ENCODE results near the gene LEP.
A peak's percentile ranks its signal among the peaks of the same experiment; 100 is the strongest.

LEP gene

GRCh38 chr7:128244861-128245260 lies 3.8 kb downstream of the LEP start:
- DNase-seq (ENCODE audit: low read depth in 2 of 2): no peak

DNA sequence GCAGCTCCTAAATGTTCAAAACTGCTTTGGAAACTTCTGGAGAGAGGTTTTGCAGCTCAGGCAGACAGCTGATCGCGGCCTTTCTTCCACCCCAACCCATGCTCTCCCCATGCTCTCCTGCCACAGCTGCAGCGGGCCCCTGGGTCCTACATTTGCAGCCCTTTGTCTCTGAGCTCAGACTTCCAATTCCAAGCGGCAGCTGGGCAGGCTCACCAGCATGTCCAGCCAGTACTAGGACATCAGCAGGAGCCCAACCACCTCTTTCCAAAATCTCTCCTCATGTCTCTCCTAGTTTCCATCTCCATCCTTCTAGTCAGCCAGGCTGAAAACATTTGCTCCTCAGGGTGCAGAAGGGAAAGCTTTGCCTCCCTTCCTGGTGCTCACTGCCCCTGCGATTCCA lies 6.0 kb downstream of the LEP start:
- DNase-seq (ENCODE audit: low read depth in 2 of 2): no peak

- peak in 1 of 2 donors; percentile 5 for DNase-seq (ENCODE audit: low read depth in 2 of 2)
Measured at GRCh38 chr7:128247640-128248194, 6.6 kb downstream of the LEP start.

DNA sequence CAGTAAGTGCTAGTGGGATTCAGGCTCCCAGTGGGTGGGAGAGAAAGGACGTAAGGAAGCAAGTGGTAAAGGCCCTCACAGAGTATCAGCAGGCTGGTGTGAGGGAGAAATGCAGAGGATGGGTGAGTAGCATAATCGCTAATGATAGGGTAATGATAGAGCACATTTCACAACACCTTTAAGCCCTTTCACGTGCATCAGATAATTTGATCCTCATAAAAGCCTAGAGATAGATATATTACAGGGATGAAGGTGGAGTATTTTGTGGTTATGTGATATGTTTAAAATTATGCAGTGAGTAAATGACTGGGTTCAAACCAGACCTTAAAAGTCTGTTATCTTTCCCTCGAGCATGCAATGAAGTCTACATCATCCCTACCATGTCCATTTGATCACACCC lies 10.3 kb downstream of the LEP start:
- no peak for DNase-seq (ENCODE audit: low read depth in 2 of 2)

GRCh38 chr7:128253701-128254100 lies 12.6 kb downstream of the LEP start:
- DNase-seq (ENCODE audit: low read depth in 2 of 2): no peak

DNA sequence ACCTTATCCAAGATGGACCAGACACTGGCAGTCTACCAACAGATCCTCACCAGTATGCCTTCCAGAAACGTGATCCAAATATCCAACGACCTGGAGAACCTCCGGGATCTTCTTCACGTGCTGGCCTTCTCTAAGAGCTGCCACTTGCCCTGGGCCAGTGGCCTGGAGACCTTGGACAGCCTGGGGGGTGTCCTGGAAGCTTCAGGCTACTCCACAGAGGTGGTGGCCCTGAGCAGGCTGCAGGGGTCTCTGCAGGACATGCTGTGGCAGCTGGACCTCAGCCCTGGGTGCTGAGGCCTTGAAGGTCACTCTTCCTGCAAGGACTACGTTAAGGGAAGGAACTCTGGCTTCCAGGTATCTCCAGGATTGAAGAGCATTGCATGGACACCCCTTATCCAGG lies 13.4 kb downstream of the LEP start:
- no peak for DNase-seq (ENCODE audit: low read depth in 2 of 2)

DNA sequence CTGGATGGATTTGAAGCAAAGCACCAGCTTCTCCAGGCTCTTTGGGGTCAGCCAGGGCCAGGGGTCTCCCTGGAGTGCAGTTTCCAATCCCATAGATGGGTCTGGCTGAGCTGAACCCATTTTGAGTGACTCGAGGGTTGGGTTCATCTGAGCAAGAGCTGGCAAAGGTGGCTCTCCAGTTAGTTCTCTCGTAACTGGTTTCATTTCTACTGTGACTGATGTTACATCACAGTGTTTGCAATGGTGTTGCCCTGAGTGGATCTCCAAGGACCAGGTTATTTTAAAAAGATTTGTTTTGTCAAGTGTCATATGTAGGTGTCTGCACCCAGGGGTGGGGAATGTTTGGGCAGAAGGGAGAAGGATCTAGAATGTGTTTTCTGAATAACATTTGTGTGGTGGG lies 14.2 kb downstream of the LEP start:
- DNase-seq (ENCODE audit: low read depth in 2 of 2): no peak

GRCh38 chr7:128257458-128257857 lies 16.4 kb downstream of the LEP start:
- DNase-seq (ENCODE audit: low read depth in 2 of 2): no peak

DNA sequence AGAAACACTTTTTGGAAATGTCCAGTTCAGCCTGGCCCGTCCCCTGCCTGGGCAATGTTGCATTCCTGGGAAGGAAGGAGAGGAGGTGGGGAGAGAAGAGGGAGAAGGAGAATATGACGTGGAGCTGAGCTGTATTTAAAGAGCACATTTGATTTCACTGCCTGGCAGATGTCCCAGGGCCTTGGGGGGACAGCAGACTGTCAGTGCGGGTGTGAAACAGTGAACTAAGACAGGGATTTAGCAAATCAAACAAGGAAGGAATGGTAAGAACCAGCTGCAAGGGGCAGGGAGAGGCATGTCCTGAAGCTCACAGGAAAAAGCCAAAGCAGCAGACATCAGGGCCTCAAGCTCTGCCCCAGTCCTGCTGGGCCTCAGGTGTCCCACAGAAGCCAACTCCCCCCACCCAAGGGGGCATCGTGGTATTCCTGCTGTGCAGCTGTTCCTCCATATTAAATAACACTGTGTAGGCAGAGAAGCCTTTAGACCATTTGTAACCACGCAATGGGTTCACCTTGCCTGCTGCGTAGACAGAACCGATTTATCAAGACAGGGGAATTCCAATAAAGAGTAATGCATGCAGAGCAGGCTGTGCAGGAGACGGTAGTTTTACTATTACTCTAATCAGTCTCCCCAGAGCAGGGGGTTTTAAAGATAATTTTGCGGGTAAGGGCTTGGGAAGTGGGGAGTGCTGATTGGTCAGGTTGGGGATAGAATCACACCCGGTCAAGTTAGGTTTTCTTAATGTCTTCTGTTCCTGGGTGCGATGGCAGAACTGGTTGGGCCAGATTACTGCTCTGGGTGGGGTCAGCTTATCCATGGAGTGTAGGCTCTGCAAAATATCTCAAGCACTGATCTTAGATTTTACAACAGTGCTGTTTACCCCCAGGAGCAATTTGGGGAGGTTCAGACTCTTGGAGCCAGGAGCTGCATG lies 18.3 kb downstream of the LEP start:
- DNase-seq (ENCODE audit: low read depth in 2 of 2): no peak

GRCh38 chr7:128260069-128260795 lies 19.2 kb downstream of the LEP start:
- DNase-seq (ENCODE audit: low read depth in 2 of 2): no peak

GRCh38 chr7:128262273-128263028 lies 21.4 kb downstream of the LEP start:
- no peak for DNase-seq (ENCODE audit: low read depth in 2 of 2)

DNA sequence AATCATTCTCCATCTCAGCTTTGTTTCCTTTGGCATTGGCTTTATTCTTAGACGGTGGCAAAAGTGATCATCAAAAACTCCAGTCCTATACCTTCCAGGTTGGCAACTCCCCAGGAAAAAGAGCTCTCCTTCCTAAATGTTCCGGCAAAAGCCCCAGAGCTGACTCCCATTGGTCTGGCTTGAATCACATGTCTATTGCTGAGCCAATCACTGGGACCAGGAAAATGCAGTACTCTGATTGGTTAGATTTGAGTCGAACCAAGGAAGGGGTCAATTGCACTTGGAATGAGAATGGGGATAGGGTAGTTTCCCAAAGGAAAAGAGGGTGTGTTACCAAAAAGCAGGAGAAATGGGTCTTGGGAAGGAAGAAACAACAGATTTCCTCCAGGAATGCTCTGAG lies 22.3 kb downstream of the LEP start:
- DNase-seq (ENCODE audit: low read depth in 2 of 2): no peak

DNA sequence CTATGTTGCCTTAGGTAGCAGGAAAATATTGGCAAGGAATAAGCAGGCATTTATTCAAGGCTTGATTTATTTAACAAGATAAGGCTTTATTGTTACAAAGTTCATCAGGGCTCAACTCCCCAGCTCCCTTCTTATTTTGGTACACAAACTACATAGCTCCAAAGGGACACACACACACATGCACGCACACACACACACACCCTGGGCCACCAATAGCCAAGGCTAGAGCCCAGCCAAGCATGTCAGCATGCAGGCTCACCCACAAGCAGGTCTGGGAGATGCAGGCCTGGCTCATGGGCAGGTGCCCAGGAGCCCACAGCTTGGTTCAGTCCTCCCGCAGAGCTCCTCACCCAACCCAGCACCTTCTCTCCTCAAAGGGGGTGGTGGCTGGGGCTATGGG lies 23.4 kb downstream of the LEP start:
- no peak for DNase-seq (ENCODE audit: low read depth in 2 of 2)

DNA sequence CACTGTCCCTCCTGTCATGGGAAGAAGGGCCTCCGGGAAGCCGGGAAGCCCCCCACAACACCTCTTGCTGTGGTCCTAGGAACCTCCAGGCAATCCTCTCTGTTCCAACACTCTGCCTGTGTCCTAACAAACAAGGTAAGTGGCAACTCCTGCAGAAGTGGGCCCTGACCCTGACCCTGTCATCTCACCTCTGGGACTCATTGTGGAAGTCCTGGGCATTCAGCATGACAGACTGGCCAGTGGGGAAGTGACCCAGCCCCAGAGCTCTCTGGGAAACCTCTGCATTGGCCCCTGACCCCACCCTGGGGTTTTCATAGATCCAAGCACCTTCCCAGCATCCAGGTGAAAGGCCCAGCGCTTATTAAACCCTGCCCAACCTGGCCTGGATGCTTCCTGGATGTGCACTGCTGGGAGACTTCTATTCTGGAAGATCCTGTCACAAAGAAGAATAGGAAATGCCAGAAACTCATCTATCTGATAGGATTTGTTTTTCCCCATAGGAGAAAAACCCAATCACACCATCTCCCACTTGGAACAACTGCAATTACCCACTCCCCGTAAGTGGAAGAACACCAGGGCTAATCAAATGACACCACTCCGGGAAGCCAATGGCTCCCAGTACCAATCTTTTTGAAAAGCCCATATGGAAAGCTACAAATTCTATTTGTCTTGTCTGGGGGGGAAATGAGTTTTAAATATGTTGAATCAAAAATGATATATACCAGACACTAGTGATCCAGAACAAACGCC lies 24.3 kb downstream of the LEP start:
- DNase-seq (ENCODE audit: low read depth in 2 of 2): no peak

GRCh38 chr7:128265906-128266300 lies 24.8 kb downstream of the LEP start:
- no peak for DNase-seq (ENCODE audit: low read depth in 2 of 2)

DNA sequence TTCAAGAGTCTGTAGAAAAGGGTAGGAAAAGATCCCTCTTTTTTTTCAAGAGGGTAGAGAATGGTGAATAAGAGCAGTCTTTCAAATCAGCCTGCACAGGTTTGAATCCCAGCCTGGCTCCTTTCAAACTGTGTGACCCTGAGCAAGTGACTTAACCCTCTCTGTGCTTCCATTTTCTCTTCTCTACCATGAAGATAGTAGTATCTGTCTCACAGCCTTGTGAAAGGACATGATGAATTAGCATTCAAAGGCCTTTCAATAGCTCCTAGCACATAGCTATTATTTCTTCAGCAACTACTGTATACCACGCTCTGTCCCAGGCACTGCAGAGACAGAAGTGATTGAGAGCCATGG lies 25.4 kb downstream of the LEP start:
- DNase-seq (ENCODE audit: low read depth in 2 of 2): no peak

DNA sequence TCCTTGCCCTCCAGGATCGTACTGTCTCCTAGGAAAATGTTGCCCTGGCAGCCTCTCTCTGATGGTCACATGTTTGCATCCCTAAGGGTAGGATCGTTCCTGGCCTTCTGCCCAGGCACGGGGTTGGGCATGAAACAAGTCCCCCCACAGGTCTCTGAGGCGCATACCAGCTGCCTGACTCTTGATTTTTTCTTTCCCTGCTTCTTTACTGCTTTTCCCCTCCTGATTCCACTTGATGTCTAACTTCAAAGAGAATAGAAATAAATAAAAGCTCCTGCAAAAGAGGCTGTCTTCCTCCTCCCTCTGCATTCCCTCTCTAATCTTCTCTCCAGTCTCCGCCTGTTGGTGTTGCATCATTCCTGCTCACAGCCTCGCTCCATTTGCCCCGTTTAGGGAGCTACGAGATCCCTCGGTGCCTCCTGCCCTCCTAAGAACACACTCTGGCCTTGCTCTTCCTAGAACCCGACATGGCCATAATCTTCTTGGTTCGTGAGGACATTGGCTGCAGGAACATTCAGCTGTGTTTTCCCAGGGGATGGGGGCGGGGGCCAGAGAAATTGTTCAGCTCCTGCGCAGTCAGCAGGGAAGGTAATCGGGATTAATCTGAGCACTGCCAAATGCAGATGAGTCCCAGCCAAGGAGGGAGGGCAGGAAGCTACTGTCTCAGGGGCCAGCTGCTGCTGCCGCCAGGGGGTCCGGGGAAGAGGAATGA lies 26.0 kb downstream of the LEP start:
- no peak for DNase-seq (ENCODE audit: low read depth in 2 of 2)

GRCh38 chr7:128267595-128267924 lies 26.5 kb downstream of the LEP start:
- DNase-seq (ENCODE audit: low read depth in 2 of 2): no peak

DNA sequence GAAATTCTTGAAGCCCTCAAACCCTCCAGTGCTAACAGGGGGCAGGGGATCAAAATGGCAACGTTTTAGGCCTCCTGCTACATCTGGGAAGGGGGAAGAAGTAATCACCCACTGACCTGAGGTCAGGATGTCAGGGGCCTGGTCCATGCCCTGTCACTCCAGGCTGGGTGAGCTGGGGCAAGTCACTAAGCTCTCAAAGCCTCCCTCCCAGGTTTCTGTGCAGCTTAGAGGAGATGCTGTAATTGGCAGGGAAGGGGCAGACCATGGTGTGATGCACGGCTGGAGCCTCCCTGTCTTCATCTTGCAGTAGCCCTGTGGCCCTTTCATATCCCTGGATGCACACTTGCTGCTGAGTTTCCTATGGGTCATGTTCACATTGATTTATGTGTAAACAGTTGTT lies 27.2 kb downstream of the LEP start:
- DNase-seq (ENCODE audit: low read depth in 2 of 2): no peak

DNA sequence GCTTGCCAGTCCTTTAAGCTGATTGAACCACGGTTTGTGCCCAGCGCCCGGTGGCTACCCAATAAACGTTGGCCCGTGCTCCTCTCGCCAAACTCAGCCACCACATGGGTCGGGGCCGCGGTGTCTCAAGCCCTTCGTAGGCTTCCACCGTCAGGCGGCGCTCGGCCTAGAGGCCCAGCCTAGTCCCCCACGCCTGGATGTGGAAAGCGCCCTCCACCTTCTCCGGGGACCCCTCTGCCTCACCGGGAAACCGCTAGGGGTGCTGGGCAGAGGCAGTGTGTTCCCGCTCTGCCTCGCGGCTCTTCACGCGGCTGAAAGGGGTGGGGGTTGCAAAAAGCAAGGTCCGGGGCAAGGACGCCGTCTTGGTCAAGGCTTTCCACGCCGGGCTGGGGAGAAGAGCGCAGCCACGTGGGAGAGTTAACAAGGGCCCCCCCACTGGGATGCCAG lies 29.8 kb downstream of the LEP start:
- no peak for DNase-seq (ENCODE audit: low read depth in 2 of 2)

- no peak for DNase-seq (ENCODE audit: low read depth in 2 of 2)
Measured at GRCh38 chr7:128271471-128271941, 30.4 kb downstream of the LEP start.

Data from stimulated activated CD4-positive, alpha-beta T cell treated with anti-CD3 and anti-CD28 coated beads, Interleukin-4, amount 100 ng/mL, for 48 hours (primary cell).